ENCODE results near the gene GAPT. TPM values are rescaled to one million over a fixed set of nuclear protein-coding genes. Genes with fewer than 3 reads are reported as not detected.

The GAPT gene
- total and polyA plus RNA-seq, 2 donors (not counting 1 experiment from before 2014, with no cell fraction given) = not detected

- TF ChIP-seq CTCF (conservative IDR thresholded peaks at IDR 0.05 in 1 of 2, IDR thresholded peaks at IDR 0.05 in 1 of 2; ENCODE audit: low read depth in 1 of 2, low read length in 2 of 2) (no peak), EZH2 (IDR thresholded peaks at IDR 0.05; ENCODE audit: low read length, missing control alignments) (no peak)
- no peaks in the 10 kb centered on the region for H3K79me2 ChIP-seq (ENCODE audit: control insufficient read depth, insufficient read depth, low read length)
- H3K9ac ChIP-seq (ENCODE audit: insufficient read depth, low read length) = no peak overlapping the region
- H3K27ac ChIP-seq (ENCODE audit: insufficient read depth, low read length) = no peak overlapping the region
- H3K4me2 ChIP-seq (ENCODE audit: extremely low read depth, insufficient read depth, low read length) = no peak overlapping the region
- no peaks in the 10 kb centered on the region for H3K27me3 ChIP-seq (ENCODE audit: control insufficient read depth, insufficient read depth, low read length)
- H3K4me3 ChIP-seq (replicated peaks in 1 of 4; ENCODE audit: control extremely low read depth in 1 of 4, insufficient read depth in 1 of 4, low read depth in 3 of 4, low read length in 4 of 4) = no peak overlapping the region
- no peaks in the 10 kb centered on the region for H3K9me3 ChIP-seq (ENCODE audit: control insufficient read depth, insufficient read depth, low read depth, low read length)
- H3K36me3 ChIP-seq (ENCODE audit: control insufficient read depth, insufficient read depth, low read length) = no peaks in the 10 kb centered on the region
- DNase-seq (ENCODE audit: low read depth in 2 of 2) = no peak
- H2AFZ ChIP-seq (ENCODE audit: low read length) = no peak overlapping the region
- H3K4me1 ChIP-seq (ENCODE audit: control insufficient read depth, extremely low read depth, insufficient read depth, low read length) = no peaks in the 10 kb centered on the region
- H4K20me1 ChIP-seq (ENCODE audit: control insufficient read depth, extremely low read depth, insufficient read depth, low read length) = no peaks in the 10 kb centered on the region
Observed at GRCh38 chr5:58486290-58486689, 4.9 kb upstream of the GAPT start.

DNA sequence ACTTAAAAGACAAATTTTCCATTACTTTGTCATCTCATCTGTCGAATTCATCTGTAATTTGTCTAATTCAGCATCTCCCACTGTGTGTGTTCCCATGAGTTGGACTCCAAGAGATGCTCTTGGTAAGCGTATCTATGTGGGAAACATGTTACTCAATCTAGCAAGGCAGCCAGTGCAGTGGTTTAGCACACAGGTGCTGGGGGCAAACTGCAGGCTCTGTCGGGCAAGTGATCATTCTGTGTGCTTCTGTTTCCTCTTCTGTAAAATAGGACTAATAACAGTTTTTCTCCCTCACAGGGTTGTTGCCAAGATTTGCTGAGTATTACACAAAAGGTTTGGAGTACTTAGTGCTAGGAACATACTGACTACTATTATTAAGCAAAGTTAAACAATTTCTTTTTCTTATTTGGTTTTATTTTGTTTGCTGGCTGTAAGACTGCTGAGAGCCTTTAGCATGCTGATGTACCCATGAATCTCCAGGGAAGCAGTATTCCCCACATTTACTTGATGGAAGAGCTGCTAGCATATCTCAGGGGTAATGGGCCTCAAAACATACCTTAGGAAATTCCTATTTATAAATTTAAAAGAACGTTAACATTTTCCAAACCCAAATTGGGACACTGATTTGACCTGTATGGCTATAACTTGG is 709 bp upstream of the GAPT start:
- Histone ChIP-seq H3K4me2 (ENCODE audit: extremely low read depth, insufficient read depth, low read length) (no peak overlapping the region), H3K4me3 (replicated peaks in 1 of 4; ENCODE audit: control extremely low read depth in 1 of 4, insufficient read depth in 1 of 4, low read depth in 3 of 4, low read length in 4 of 4) (no peak overlapping the region), H3K27ac (ENCODE audit: insufficient read depth, low read length) (no peak overlapping the region), H3K9ac (ENCODE audit: insufficient read depth, low read length) (no peak overlapping the region), H3K27me3 (ENCODE audit: control insufficient read depth, insufficient read depth, low read length) (no peaks in the 10 kb centered on the region), H2AFZ (ENCODE audit: low read length) (no peak overlapping the region), H3K79me2 (ENCODE audit: control insufficient read depth, insufficient read depth, low read length) (no peaks in the 10 kb centered on the region), H4K20me1 (ENCODE audit: control insufficient read depth, extremely low read depth, insufficient read depth, low read length) (no peaks in the 10 kb centered on the region), H3K4me1 (ENCODE audit: control insufficient read depth, extremely low read depth, insufficient read depth, low read length) (no peaks in the 10 kb centered on the region), H3K9me3 (ENCODE audit: control insufficient read depth, insufficient read depth, low read depth, low read length) (no peaks in the 10 kb centered on the region), H3K36me3 (ENCODE audit: control insufficient read depth, insufficient read depth, low read length) (no peaks in the 10 kb centered on the region)
- TF ChIP-seq EZH2 (IDR thresholded peaks at IDR 0.05; ENCODE audit: low read length, missing control alignments) = no peak
- TF ChIP-seq CTCF (conservative IDR thresholded peaks at IDR 0.05 in 1 of 2, IDR thresholded peaks at IDR 0.05 in 1 of 2; ENCODE audit: low read depth in 1 of 2, low read length in 2 of 2) = no peak
- DNase-seq (ENCODE audit: low read depth in 2 of 2) = no peak

DNA sequence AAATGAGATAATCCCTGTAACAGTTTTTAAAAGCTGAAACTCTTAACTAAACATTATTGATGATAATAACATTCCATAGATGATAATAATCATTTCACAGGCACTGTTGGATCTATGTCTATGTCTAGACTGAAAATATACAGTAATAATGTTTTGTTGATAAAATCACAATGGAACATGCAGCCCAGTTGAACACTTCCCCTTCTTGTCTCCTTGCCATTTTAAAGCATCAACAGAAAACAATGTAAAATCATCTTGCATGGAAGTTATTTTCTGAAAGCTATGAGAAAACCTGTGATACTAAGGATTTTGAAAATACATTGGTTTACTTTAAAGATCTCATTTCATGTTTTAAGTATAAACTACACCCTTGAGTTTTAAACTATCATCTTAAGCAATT is 1.9 kb downstream of the GAPT start:
- Histone ChIP-seq H4K20me1 (ENCODE audit: control insufficient read depth, extremely low read depth, insufficient read depth, low read length) (no peaks in the 10 kb centered on the region), H3K9me3 (ENCODE audit: control insufficient read depth, insufficient read depth, low read depth, low read length) (no peaks in the 10 kb centered on the region), H3K27me3 (ENCODE audit: control insufficient read depth, insufficient read depth, low read length) (no peaks in the 10 kb centered on the region), H3K27ac (ENCODE audit: insufficient read depth, low read length) (no peak overlapping the region), H3K4me2 (ENCODE audit: extremely low read depth, insufficient read depth, low read length) (no peak overlapping the region), H2AFZ (ENCODE audit: low read length) (no peak overlapping the region), H3K79me2 (ENCODE audit: control insufficient read depth, insufficient read depth, low read length) (no peaks in the 10 kb centered on the region), H3K9ac (ENCODE audit: insufficient read depth, low read length) (no peak overlapping the region), H3K4me1 (ENCODE audit: control insufficient read depth, extremely low read depth, insufficient read depth, low read length) (no peaks in the 10 kb centered on the region), H3K4me3 (replicated peaks in 1 of 4; ENCODE audit: control extremely low read depth in 1 of 4, insufficient read depth in 1 of 4, low read depth in 3 of 4, low read length in 4 of 4) (no peak overlapping the region), H3K36me3 (ENCODE audit: control insufficient read depth, insufficient read depth, low read length) (no peaks in the 10 kb centered on the region)
- TF ChIP-seq EZH2 (IDR thresholded peaks at IDR 0.05; ENCODE audit: low read length, missing control alignments) (no peak), CTCF (conservative IDR thresholded peaks at IDR 0.05 in 1 of 2, IDR thresholded peaks at IDR 0.05 in 1 of 2; ENCODE audit: low read depth in 1 of 2, low read length in 2 of 2) (no peak)
- no peak for DNase-seq (ENCODE audit: low read depth in 2 of 2)
